ENCODE results near the gene MICAL2.

The MICAL2 gene

GRCh38 chr11:12155696-12156095 lies 45.3 kb downstream of the MICAL2 start:
- no peak for DNase-seq (ENCODE audit: low read depth in 2 of 2)

GRCh38 chr11:12156301-12157140 lies 46.1 kb downstream of the MICAL2 start:
- DNase-seq (ENCODE audit: low read depth in 2 of 2): no peak

GRCh38 chr11:12157241-12157661 lies 46.9 kb downstream of the MICAL2 start:
- DNase-seq (ENCODE audit: low read depth in 2 of 2): no peak

GRCh38 chr11:12158909-12159308 lies 48.5 kb downstream of the MICAL2 start:
- no peak for DNase-seq (ENCODE audit: low read depth in 2 of 2)

- DNase-seq (ENCODE audit: low read depth in 2 of 2): no peak
These were observed 49.1 kb downstream of the MICAL2 start for GRCh38 chr11:12159351-12160099.

GRCh38 chr11:12160231-12160630 lies 49.8 kb downstream of the MICAL2 start:
- no peak for DNase-seq (ENCODE audit: low read depth in 2 of 2)

- DNase-seq (ENCODE audit: low read depth in 2 of 2): no peak
These were observed 50.3 kb downstream of the MICAL2 start for GRCh38 chr11:12160680-12161079.

GRCh38 chr11:12161137-12161536 lies 50.7 kb downstream of the MICAL2 start:
- no peak for DNase-seq (ENCODE audit: low read depth in 2 of 2)

GRCh38 chr11:12161603-12162350 lies 51.4 kb downstream of the MICAL2 start:
- no peak for DNase-seq (ENCODE audit: low read depth in 2 of 2)

- no peak for DNase-seq (ENCODE audit: low read depth in 2 of 2)
These were observed 52.3 kb downstream of the MICAL2 start for GRCh38 chr11:12162652-12163051.

- DNase-seq (ENCODE audit: low read depth in 2 of 2): no peak
These were observed 53.0 kb downstream of the MICAL2 start for GRCh38 chr11:12163181-12163941.

GRCh38 chr11:12164061-12165014 lies 53.9 kb downstream of the MICAL2 start:
- DNase-seq (ENCODE audit: low read depth in 2 of 2): no peak

- DNase-seq (ENCODE audit: low read depth in 2 of 2): no peak
These were observed 55.0 kb downstream of the MICAL2 start for GRCh38 chr11:12165237-12165875.

GRCh38 chr11:12166299-12167060 lies 56.1 kb downstream of the MICAL2 start:
- no peak for DNase-seq (ENCODE audit: low read depth in 2 of 2)

- peak in 1 of 2 donors; percentile 51 for DNase-seq (ENCODE audit: low read depth in 2 of 2)
These were observed 56.9 kb downstream of the MICAL2 start for GRCh38 chr11:12167061-12168000.

GRCh38 chr11:12168114-12168513 lies 57.7 kb downstream of the MICAL2 start:
- DNase-seq (ENCODE audit: low read depth in 2 of 2): no peak

- DNase-seq (ENCODE audit: low read depth in 2 of 2): no peak
These were observed 59.4 kb downstream of the MICAL2 start for GRCh38 chr11:12169822-12170221.

- DNase-seq (ENCODE audit: low read depth in 2 of 2): no peak
These were observed 60.1 kb downstream of the MICAL2 start for GRCh38 chr11:12170501-12170900.
